ENCODE data around the gene BLACAT1. TPM values are rescaled to one million over a fixed set of nuclear protein-coding genes. Genes with fewer than 3 reads are reported as not detected.
"Not testable (repeated sequence)": the region's sequence is repeated elsewhere in the genome, so short reads cannot be mapped to it uniquely, and the experiment has no call there.

The BLACAT1 gene
- total RNA-seq, 1 donor from 2014 or later: 0.84 TPM

- Histone ChIP-seq H3K36me3 (no peaks in the 10 kb centered on the region), H3K4me1 (peaks cover 17% of the 10 kb centered on the region), H3K27me3 (peaks cover 10% of the 10 kb centered on the region), H3K9me3 (no peaks in the 10 kb centered on the region), H3K27ac (no peak overlapping the region), H3K4me3 (no peak overlapping the region)
- no peak for TF ChIP-seq CTCF (IDR thresholded peaks at IDR 0.05)
- ATAC-seq: no peak
- intact Hi-C loops (cut with DNase I): no loop called here
- DNase-seq: no peak
Observed at GRCh38 chr1:205434738-205435137, 21.1 kb downstream of the BLACAT1 start.

GRCh38 chr1:205432692-205433091, 23.2 kb downstream of the BLACAT1 start:
- intact Hi-C loops (cut with DNase I); H3K9me3 ChIP-seq; H3K36me3 ChIP-seq; DNase-seq; ATAC-seq; H3K4me3 ChIP-seq; H3K4me1 ChIP-seq; H3K27ac ChIP-seq; H3K27me3 ChIP-seq: not testable (repeated sequence)

- no peak overlapping the region for H3K4me3 ChIP-seq
- intact Hi-C loops (cut with DNase I): no loop called here
- peaks cover 6% of the 10 kb centered on the region for H3K4me1 ChIP-seq
- DNase-seq (no peak), ATAC-seq (no peak)
- no peak for TF ChIP-seq CTCF (IDR thresholded peaks at IDR 0.05)
- H3K9me3 ChIP-seq: no peaks in the 10 kb centered on the region
- H3K36me3 ChIP-seq: no peaks in the 10 kb centered on the region
- no peak overlapping the region for H3K27ac ChIP-seq
- peaks cover 10% of the 10 kb centered on the region for H3K27me3 ChIP-seq
Observed at GRCh38 chr1:205432116-205432515, 23.7 kb downstream of the BLACAT1 start.

- TF ChIP-seq CTCF (IDR thresholded peaks at IDR 0.05): peak; percentile 79
- intact Hi-C loops (cut with DNase I): no loop called here
- no peaks in the 10 kb centered on the region for H3K9me3 ChIP-seq
- peaks cover 6% of the 10 kb centered on the region for H3K4me1 ChIP-seq
- peak overlapping the region; percentile 51 for H3K4me3 ChIP-seq
- H3K36me3 ChIP-seq: no peaks in the 10 kb centered on the region
- DNase-seq (peak; percentile 75), ATAC-seq (peak; percentile 76)
- no peak overlapping the region for H3K27ac ChIP-seq
- peaks cover 10% of the 10 kb centered on the region for H3K27me3 ChIP-seq
Observed at GRCh38 chr1:205430696-205431305, 25.0 kb downstream of the BLACAT1 start.

GRCh38 chr1:205429762-205430695, 25.8 kb downstream of the BLACAT1 start:
- Histone ChIP-seq H3K9me3 (no peaks in the 10 kb centered on the region), H3K4me1 (peaks cover 6% of the 10 kb centered on the region), H3K27ac (no peak overlapping the region), H3K4me3 (peak overlapping the region; percentile 51), H3K27me3 (peaks cover 9% of the 10 kb centered on the region), H3K36me3 (no peaks in the 10 kb centered on the region)
- DNase-seq: no peak
- intact Hi-C loops (cut with DNase I): no loop called here
- no peak for ATAC-seq
- no peak for TF ChIP-seq CTCF (IDR thresholded peaks at IDR 0.05)
